Measurements from ENCODE around the gene TMEM184B. TPM values are rescaled to one million over a fixed set of nuclear protein-coding genes. Genes with fewer than 3 reads are reported as not detected.
A peak's percentile ranks its signal among the peaks of the same experiment; 100 is the strongest.
"Not testable (repeated sequence)": the region's sequence is repeated elsewhere in the genome, so short reads cannot be mapped to it uniquely, and the experiment has no call there.

TMEM184B gene
- total RNA-seq, 1 experiment from 2014 or later, result 22.0 TPM

- Histone ChIP-seq H3K27ac (no peak overlapping the region), H3K4me1 (replicated peaks) (peaks cover 51% of the 10 kb centered on the region), H3K9me3 (replicated peaks) (no peaks in the 10 kb centered on the region), H3K27me3 (replicated peaks) (no peaks in the 10 kb centered on the region), H3K36me3 (peaks cover 52% of the 10 kb centered on the region), H3K4me3 (no peak overlapping the region)
- DNase-seq (ENCODE audit: low read depth in 1 of 2, low spot score in 2 of 2), result peak; percentile 44 to 67
These were observed 29.6 kb downstream of the TMEM184B start for GRCh38 chr22:38243007-38243765.

- no peaks in the 10 kb centered on the region for H3K27me3 ChIP-seq (replicated peaks)
- H3K4me3 ChIP-seq, result no peak overlapping the region
- H3K4me1 ChIP-seq (replicated peaks), result peaks cover 52% of the 10 kb centered on the region
- H3K27ac ChIP-seq, result peak overlapping the region; percentile 91
- peaks cover 50% of the 10 kb centered on the region for H3K36me3 ChIP-seq
- H3K9me3 ChIP-seq (replicated peaks), result no peaks in the 10 kb centered on the region
- peak; percentile 92 for DNase-seq (ENCODE audit: low read depth in 1 of 2, low spot score in 2 of 2)
These were observed 32.0 kb downstream of the TMEM184B start for GRCh38 chr22:38240734-38241252.

DNA sequence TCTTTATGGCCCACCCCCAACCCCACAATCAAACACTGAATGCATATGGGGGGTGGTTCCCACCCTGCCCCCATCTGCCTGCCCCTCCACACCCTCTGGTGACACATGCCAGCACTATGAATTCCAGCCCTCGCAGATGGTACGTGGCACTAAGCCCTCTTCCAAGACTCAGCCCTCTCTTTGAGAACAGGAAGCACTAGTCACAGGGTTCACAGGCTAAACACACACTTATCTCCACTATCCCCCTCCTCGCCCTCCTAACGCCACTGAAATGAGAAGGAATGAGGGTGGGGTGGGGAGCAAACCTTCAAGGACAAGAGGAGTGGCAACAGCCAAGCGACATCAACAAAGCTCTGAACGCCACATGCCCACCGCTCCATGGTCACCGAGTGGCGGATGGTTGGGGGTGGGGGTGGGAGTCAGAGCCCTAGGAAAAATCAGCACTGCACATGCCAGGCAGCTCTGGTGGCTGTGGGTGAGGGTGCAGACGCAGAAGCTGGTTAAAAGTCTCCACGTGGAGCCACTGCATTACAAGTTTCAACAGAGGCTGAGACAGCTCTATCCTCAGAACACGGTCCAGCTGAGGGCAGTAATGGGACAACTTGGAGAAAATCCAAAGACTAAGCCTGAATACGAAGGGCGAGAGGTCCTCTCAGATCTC lies 33.6 kb downstream of the TMEM184B start:
- peak; percentile 91 to 92 for DNase-seq (ENCODE audit: low read depth in 1 of 2, low spot score in 2 of 2)
- no peaks in the 10 kb centered on the region for H3K27me3 ChIP-seq (replicated peaks)
- H3K9me3 ChIP-seq (replicated peaks), result no peaks in the 10 kb centered on the region
- H3K36me3 ChIP-seq, result peaks cover 59% of the 10 kb centered on the region
- H3K4me1 ChIP-seq (replicated peaks), result peaks cover 52% of the 10 kb centered on the region
- peak overlapping the region; percentile 91 for H3K27ac ChIP-seq
- H3K4me3 ChIP-seq, result no peak overlapping the region

- peaks cover 48% of the 10 kb centered on the region for H3K4me1 ChIP-seq (replicated peaks)
- no peak for DNase-seq (ENCODE audit: low read depth in 1 of 2, low spot score in 2 of 2)
These were observed 34.2 kb downstream of the TMEM184B start for GRCh38 chr22:38238519-38239071.

DNA sequence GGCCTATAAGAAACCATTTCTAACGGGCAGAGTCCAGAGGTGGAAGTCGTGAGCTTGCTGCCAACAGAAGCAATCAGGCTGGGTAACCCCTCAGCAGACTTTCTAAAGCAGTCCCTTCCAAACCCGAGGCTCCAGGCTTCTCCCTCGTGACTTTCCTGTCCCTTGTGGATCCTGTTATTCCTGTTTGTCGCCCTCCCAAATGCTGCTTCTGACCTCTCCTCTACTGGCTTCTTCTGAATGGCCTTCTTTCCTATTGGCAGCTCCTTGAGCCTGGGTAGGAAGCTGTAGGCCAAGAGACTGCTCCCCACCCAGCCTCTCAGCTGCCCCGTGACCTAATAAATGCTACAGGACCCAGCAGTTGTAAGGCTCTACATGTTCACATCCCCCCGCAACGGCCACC lies 36.0 kb downstream of the TMEM184B start:
- Histone ChIP-seq H3K27me3 (replicated peaks) (no peaks in the 10 kb centered on the region), H3K36me3 (peaks cover 62% of the 10 kb centered on the region), H3K27ac (no peak overlapping the region), H3K4me3 (no peak overlapping the region), H3K9me3 (replicated peaks) (no peaks in the 10 kb centered on the region), H3K4me1 (replicated peaks) (peaks cover 35% of the 10 kb centered on the region)
- no peak for DNase-seq (ENCODE audit: low read depth in 1 of 2, low spot score in 2 of 2)

More at GRCh38 chr22:38238519-38239071, 34.2 kb downstream of the TMEM184B start:
- Histone ChIP-seq H3K9me3 (replicated peaks) (no peaks in the 10 kb centered on the region), H3K4me3 (no peak overlapping the region), H3K27ac (peak overlapping the region; percentile 91), H3K36me3 (peaks cover 59% of the 10 kb centered on the region), H3K27me3 (replicated peaks) (no peaks in the 10 kb centered on the region)

DNA sequence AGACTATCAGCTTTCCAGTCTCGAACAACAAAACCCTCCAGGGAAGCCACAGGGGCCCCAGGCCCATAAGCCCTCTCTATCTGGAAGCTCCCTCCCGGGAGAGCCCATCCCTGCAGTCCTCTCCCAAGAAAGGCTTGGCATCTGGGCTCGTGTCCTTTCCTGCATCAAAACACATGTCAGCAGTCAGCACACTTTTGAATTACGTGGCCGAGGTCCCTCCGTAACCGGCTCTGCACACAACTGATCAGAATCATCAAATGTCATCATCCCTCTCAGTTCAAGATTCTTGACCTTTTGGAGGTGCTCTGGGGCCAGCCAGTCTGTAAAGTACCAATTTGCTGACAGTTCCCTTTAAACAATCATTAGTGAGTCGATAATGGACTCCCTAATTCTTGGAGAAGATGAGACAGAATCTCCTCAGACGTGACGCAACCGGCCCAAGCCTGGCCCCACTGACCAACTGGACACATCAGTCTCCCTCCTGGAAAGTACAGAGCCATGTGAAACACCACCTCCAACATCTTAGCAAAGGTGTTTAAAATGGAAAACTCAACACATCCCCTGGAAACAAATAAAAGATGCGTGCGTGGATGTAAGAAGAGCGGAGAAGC lies 37.5 kb downstream of the TMEM184B start:
- Histone ChIP-seq H3K36me3 (peaks cover 76% of the 10 kb centered on the region), H3K27me3 (replicated peaks) (no peaks in the 10 kb centered on the region), H3K9me3 (replicated peaks) (no peaks in the 10 kb centered on the region), H3K4me1 (replicated peaks) (peaks cover 28% of the 10 kb centered on the region), H3K4me3 (no peak overlapping the region), H3K27ac (no peak overlapping the region)
- DNase-seq (ENCODE audit: low read depth in 1 of 2, low spot score in 2 of 2), result no peak

DNA sequence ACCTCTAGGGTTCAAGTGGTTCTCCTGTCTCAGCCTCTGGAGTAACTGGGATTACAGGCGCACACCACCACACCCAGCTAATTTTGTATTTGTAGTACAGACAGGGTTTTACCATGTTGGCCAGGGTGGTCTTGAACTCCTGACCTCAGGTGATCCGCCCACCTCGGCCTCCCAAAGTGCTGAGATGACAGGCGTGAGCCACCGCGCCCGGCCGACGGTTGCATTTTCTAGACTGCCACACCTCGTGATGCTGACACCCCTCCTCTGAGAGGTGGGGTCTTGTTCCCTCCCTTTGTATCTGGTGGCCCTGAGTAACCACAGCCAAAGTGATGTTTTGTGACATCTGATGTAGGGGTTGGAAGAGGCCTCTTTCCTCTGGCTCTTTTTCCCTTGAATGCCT lies 39.0 kb downstream of the TMEM184B start:
- not testable (repeated sequence) for H3K9me3 ChIP-seq (replicated peaks); DNase-seq (ENCODE audit: low read depth in 1 of 2, low spot score in 2 of 2); H3K27me3 ChIP-seq (replicated peaks); H3K4me3 ChIP-seq; H3K27ac ChIP-seq
- H3K4me1 ChIP-seq (replicated peaks), result peaks cover 21% of the 10 kb centered on the region
- H3K36me3 ChIP-seq, result peaks cover 75% of the 10 kb centered on the region

DNA sequence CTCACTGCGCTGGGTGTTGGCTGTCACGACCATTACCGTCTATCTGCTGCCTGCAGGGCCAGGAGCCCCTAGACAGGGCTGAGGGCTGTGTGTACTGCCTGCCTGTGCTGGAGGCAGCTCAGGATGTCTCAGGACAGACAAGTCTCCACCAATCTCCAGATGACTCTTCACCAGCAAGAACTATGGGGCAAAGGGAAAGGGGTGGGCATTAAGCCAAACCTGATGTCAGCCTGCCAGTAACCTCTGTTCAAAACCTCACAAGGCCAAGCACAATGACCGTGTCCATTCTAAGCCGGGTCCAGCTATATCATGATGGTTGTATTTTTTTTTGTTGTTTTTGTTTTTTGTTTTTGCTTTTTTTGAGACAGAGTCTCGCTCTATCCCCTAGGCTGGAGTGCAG lies 39.4 kb downstream of the TMEM184B start:
- Histone ChIP-seq H3K4me3 (no peak overlapping the region), H3K4me1 (replicated peaks) (peaks cover 20% of the 10 kb centered on the region), H3K9me3 (replicated peaks) (no peaks in the 10 kb centered on the region), H3K36me3 (peaks cover 73% of the 10 kb centered on the region), H3K27ac (no peak overlapping the region), H3K27me3 (replicated peaks) (no peaks in the 10 kb centered on the region)
- no peak for DNase-seq (ENCODE audit: low read depth in 1 of 2, low spot score in 2 of 2)

DNA sequence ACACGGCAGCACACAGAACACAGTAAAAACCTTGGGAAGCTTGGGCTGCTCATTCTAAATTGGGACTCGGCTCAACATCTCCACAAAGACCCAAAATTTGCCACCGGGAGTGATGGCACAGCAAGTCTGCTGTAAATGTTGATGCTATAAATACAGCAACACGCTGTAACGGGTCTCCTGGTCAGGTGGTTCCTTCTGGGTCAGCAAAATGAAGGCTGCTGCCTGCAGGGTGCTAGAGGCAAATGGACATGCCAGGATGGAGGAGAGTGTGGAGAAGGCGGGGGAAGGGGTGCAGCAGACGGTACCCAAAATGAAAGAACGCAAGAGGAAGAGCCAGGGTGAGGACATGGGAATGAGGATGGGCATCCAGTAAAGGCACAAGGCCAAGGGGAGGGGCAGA lies 40.6 kb downstream of the TMEM184B start:
- no peak for DNase-seq (ENCODE audit: low read depth in 1 of 2, low spot score in 2 of 2)
- peaks cover 78% of the 10 kb centered on the region for H3K36me3 ChIP-seq

DNA sequence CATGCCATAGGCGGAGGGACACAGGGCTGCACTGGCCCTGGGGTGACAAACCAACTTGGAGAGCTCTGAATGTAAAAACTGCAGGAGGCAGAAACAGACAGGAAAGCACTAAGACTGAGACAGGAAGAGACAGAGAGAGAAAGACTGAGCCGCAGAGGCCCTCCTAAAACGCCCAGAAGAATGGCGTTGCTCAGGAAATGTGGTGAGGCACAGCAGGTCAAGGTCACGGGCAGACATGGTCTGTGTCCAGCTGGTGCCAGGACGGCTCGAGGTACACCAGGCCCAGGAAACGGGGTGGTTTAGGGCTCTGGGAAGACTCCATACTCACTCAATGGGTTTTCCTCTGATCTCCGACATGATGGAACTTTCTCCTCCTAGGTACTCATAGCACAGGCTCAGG lies 41.9 kb downstream of the TMEM184B start:
- peaks cover 39% of the 10 kb centered on the region for H3K4me1 ChIP-seq (replicated peaks)
- no peak overlapping the region for H3K4me3 ChIP-seq
- H3K27me3 ChIP-seq (replicated peaks), result no peaks in the 10 kb centered on the region
- DNase-seq (ENCODE audit: low read depth in 1 of 2, low spot score in 2 of 2), result no peak
- H3K9me3 ChIP-seq (replicated peaks), result no peaks in the 10 kb centered on the region
- no peak overlapping the region for H3K27ac ChIP-seq
- peaks cover 79% of the 10 kb centered on the region for H3K36me3 ChIP-seq

More for the DNA sequence above, 40.6 kb downstream of the TMEM184B start:
- H3K4me3 ChIP-seq, result no peak overlapping the region
- no peaks in the 10 kb centered on the region for H3K27me3 ChIP-seq (replicated peaks)
- H3K9me3 ChIP-seq (replicated peaks), result no peaks in the 10 kb centered on the region
- peaks cover 29% of the 10 kb centered on the region for H3K4me1 ChIP-seq (replicated peaks)
- H3K27ac ChIP-seq, result no peak overlapping the region

GRCh38 chr22:38230108-38230825 lies 42.5 kb downstream of the TMEM184B start:
- peak in 1 of 2 experiments; percentile 70 for DNase-seq (ENCODE audit: low read depth in 1 of 2, low spot score in 2 of 2)
- H3K9me3 ChIP-seq (replicated peaks), result no peaks in the 10 kb centered on the region
- no peak overlapping the region for H3K4me3 ChIP-seq
- no peaks in the 10 kb centered on the region for H3K27me3 ChIP-seq (replicated peaks)
- H3K36me3 ChIP-seq, result peaks cover 79% of the 10 kb centered on the region
- H3K27ac ChIP-seq, result no peak overlapping the region; the same call in 1 of the 2 replicates
- H3K4me1 ChIP-seq (replicated peaks), result peaks cover 39% of the 10 kb centered on the region

DNA sequence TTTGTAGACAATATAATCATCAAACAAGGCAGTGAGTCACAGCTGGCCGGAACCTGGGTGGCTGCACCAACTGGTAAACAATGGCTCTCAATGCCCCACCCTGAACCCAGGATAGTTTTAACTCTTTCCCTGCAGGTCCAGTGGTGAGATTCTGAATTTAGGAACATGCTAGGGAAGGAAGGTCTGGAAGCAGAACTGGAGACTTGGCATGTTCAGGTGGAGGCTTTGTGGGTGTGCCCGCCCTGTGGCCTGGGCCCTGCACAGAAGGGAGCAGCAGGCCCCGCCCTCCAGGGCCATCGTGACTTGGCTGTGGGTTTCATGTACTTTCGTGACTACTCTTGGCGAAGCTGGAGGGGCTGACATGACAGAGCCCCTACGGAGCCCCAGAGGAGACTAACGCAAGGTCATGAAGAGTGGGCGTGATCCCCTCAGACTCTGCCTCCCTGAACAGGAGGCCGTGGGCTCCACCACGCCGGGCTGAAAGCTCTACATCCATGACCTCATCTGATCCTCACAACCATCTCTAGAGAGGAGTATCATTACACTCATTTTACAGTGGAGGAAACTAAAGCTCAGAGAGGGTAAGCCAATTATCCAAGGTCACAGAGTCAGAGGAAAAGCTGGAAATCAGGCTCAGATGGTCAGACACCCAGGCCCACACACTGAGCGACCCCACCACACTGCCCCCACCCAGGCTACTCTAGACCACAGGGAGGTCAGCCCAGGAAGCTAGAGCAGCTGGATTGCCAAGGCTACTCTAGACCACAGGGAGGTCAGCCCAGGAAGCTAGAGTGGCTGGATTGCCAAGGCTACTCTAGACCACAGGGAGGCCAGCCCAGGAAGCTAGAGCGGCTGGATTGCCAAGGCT lies 43.7 kb downstream of the TMEM184B start:
- peak; percentile 94 to 98 for DNase-seq (ENCODE audit: low read depth in 1 of 2, low spot score in 2 of 2)
- Histone ChIP-seq H3K27me3 (replicated peaks) (no peaks in the 10 kb centered on the region), H3K9me3 (replicated peaks) (no peaks in the 10 kb centered on the region), H3K4me3 (no peak overlapping the region), H3K4me1 (replicated peaks) (peaks cover 39% of the 10 kb centered on the region), H3K36me3 (peaks cover 79% of the 10 kb centered on the region), H3K27ac (peak overlapping the region; percentile 85)
